Activated T-cell treated with anti-CD3 and anti-CD28 coated beads for 24 hours (primary cell): ENCODE data around the gene NOTCH2.
A peak's percentile ranks its signal among the peaks of the same experiment; 100 is the strongest.

Source experiments
- DNase-seq: peaks from one replicate; pipeline ENCODE4 v3.0.0-alpha.2; 2020; ENCODE audit warnings: low read depth

Gene NOTCH2

GRCh38 chr1:119906927-119907652 lies 162.4 kb downstream of the NOTCH2 start:
- no peak for DNase-seq

- no peak for DNase-seq
Observed at GRCh38 chr1:119903443-119903835, 166.0 kb downstream of the NOTCH2 start.

DNA sequence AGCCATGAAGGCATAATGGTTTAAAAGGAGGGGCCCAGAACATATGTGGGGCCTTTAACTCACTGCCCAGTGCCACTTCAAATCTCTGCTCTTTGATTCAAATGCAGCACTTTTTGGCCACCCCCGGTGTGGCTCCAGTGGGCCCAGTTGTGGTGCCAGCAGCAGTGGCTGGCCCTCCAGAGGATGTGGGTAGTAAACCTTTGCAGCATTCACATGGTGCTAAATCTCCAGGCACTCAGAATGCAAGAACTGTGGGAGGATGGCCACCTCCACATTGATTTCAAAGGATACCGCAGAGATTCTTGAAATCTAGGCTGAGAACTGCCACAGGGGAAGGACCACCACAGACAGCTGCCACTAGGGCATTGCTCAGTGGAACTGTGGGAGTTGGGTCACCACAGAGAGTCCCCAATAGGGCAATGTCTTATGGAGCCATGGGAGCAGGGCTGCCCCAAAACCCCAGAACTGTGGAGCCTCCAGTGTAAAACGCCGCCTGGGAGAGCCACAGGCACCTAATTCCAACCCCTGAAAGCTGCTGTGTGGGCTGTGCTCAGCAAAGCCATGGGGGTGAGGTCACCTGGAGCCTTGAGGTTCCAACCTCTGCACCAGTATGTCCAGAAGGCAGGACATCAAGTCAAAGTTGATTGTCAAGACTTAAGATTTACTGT lies 166.6 kb downstream of the NOTCH2 start:
- DNase-seq = no peak

DNA sequence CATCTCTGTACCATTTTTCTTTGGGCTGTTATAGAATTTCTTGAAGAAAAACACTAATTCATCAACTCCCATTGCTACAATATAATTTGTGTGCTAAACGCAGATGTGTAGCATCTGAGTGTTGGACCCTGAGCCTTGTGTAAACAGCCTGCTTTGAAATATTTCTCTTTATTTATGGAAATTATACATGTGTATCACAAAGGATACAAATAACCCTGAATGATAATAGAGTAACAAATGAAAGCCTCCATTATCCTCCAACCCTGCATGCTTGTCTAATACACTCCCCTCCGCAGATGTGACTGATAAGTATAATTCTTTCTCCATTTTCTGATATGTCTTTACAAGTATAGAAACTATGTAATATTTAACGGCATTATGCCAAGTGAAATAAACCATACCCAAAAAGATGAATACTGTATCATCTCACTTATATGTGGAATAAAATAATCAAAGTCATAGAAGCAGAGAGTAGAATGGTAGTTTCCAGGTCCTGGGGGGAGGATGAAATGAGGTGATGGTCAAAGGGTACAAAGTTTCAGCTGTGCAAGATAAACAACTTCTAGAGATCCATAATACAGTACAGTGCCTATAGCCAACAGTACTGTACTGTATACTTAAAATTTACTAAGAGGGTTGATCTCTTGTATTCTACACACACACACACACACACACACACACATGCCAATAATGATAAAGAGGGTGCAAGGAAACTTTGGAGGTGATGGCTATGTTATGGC lies 170.3 kb downstream of the NOTCH2 start:
- DNase-seq = no peak

GRCh38 chr1:119898530-119898929 lies 170.9 kb downstream of the NOTCH2 start:
- DNase-seq = no peak

- DNase-seq = no peak
Observed at GRCh38 chr1:119896303-119896702, 173.2 kb downstream of the NOTCH2 start, which contains the start of gene ADAM30. ADAM30 (minus strand) TSS chr1:119896515; CDS start chr1:119896336, 179 bp downstream.

DNA sequence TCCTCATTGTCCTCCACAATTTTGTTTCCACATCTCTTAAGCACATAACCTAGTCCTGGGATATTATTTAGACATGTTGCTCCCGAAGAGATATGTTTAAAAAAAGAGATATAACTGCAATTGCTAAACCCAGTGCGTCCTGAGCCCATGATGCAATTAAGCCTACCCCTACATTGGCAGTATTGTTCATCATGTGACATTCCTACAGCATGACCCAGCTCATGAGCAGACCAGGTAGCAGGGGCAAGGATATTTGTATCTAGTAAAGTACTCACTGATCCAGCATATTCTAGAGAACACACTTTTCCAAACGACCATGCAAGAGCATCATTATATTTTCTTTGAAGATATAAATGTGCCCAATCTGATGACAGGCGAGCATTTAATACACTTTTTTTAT lies 174.4 kb downstream of the NOTCH2 start:
- DNase-seq = no peak

DNA sequence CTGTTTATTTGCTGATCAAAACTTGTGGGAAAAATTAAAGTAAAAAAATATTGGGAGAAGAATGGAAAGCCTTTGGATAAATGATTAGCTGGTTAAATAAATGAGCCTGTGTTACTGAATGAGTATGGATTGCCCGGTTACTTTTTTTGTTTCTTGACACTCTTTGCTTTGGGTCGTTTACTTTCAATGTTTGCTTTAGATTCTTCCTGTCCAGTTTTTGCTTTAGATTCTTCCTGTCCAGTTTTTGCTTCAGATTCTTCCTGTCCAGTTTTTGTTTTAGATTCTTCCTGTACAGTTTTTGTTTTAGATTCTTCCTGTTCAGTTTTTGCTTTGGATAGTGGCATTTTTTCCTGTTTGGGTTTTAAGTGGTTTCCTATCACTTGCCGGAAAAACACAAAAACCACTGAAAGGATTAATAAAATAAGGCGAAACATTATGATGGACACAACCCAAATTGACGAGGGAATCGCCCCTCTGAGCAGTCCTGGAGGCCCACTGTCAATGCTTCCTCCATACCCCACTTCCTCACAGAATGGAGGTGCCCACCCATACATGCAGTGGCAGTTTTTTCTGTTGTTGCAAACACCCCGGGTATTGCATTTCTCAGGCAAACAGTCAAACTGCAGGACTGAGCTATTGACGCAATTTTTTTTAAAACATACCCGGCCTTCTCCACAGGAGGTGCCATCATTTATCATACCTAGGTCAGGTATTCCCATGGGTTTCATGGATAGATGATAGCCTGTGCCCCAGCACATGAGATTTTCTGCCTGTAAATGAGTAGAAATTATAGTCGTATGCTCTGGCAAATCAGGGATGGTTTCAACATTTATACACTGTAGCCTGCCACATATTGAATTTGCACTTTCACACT lies 175.4 kb downstream of the NOTCH2 start:
- no peak for DNase-seq

- DNase-seq = no peak
Observed at GRCh38 chr1:119893238-119893791, 176.1 kb downstream of the NOTCH2 start.

- DNase-seq = no peak
Observed at GRCh38 chr1:119891386-119891785, 178.1 kb downstream of the NOTCH2 start.

DNA sequence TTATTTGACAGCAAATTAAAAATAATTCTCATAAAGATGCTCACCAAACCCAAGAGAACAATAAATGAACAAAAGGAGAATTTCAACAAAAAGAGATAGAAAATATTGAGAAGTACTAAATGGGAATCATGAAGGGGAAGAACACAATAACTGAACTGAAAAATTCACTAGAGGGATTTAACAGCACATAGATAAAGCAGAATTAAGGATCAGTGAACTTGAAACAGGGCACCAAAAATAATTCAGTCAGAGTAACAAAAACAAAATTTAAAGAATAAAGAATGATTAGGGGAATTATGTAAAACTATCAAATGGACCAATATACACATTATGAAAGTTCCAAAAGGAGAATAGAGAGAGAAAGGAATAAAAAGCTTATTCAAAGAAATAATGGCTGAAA lies 181.0 kb downstream of the NOTCH2 start:
- DNase-seq = no peak

- no peak for DNase-seq
Observed at GRCh38 chr1:119887427-119887826, 182.0 kb downstream of the NOTCH2 start.

GRCh38 chr1:119885903-119886783 lies 183.3 kb downstream of the NOTCH2 start:
- DNase-seq = peak; percentile 41

DNA sequence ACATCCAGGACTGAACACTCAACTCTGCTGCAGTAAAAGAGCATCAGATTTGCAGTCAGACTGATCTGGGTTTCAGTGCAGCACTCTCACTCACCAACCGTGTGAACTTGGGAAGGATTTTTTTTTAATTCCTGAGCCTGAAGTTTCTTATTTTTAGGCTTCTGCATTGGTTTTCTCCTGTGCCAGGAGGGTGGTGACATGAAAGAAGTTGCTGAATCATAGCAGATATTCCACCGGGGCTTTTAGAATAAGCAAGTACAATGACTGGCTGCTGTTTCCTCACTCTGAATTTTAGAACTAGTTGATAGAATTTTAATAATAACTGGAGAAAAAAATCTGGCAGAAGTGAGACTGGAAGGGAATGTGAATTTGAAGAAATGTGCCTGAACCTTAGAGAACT lies 184.8 kb downstream of the NOTCH2 start:
- no peak for DNase-seq

GRCh38 chr1:119883826-119884225 lies 185.6 kb downstream of the NOTCH2 start:
- DNase-seq = no peak

DNA sequence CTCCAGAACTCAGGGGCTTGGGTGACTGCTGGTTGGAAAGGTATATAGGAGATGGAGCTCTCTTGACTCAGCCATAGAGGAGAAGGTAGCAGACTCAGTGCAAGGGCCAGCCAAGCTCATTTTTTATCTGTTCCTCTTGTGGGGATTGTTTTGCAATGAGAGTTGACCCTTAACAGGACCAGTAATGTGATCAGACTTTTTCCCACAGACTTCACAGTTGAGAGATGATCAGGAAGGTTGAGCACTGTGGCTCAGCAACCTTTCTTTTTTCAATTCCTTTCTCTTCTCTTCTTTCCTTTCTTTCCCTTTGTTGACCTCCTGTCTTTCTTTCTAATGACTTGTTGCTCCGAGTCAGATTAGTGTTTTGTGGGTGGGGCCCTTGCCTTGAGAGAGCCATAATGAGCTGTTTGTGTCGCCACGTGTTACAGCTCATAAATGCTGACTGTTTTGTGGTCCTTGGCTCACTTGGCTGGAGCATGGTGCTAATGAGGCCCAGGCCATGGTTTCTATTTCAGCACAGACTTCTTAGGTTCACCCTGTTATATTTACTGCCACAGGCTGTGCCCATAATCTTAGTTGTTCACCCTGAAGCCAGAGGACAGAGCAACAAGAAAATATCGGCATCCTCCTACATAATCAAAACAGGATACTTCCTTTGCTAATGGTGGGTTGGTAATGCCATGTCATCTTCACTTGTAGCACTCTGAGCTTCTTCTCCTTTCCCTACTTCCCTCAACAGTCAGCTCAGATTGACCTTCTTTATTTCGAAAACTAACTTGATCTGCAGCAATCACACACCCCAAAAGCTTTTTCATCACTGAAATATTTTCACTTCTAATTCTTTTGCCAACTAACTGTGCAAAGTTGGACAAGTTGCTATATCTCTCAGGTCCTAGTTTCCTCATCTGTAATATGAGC lies 187.1 kb downstream of the NOTCH2 start:
- no peak for DNase-seq

DNA sequence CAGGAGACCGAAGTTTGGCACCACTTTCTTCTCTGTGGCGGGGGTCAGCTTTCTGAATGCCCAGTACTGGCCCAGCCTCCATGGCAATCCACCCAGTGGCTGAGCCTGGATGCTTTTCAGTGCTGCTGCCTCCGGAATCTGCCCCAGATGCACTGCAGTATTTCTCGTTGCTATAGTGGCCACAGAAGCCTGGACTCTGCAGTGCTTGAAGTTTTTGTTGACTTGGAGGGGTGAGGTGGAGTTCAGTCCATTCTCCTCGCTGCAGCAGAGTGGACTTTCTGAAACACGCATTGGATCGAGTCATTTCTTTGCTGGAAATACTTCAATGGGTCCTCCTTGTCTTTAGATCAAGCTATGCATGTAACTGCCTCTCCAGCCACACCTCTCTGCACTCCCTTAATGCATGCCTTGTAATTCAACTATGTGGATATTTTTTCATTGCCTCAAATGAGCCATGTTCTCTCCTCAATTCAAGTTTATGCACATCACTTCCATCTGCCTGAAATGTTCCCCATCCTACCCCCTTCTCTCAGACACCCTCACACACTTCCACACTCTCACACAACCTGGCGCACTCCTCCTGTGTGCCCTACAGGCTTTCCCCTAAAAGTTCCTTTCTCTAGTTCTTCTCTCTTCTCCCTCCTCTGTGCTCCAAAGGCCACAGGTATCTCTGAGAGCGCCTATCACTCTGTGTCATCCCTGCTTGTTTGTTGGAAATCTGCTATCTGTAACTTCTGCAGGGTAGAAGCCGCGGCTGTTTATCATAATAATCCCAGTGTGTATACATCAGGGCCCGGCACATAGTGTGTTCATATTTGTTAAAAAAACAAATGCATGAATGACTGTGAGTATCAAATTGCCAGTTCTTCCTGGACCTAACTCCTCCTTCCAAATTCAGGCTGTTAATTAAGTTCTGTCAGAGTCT lies 189.7 kb downstream of the NOTCH2 start:
- DNase-seq = no peak

- no peak for DNase-seq
Observed at GRCh38 chr1:119878171-119878570, 191.3 kb downstream of the NOTCH2 start.
